Superior temporal gyrus (tissue), 1 donor: Measurements from ENCODE around the gene HELB.

Source experiments
- DNase-seq: peaks from one replicate; pipeline ENCODE4 v3.0.0-alpha.2; 2016; ENCODE audit errors: extremely low spot score

The HELB gene

GRCh38 chr12:66361703-66362102 lies 59.4 kb downstream of the HELB start:
- DNase-seq = no peak

- DNase-seq = no peak
Observed at GRCh38 chr12:66365718-66366490, 63.6 kb downstream of the HELB start.

DNA sequence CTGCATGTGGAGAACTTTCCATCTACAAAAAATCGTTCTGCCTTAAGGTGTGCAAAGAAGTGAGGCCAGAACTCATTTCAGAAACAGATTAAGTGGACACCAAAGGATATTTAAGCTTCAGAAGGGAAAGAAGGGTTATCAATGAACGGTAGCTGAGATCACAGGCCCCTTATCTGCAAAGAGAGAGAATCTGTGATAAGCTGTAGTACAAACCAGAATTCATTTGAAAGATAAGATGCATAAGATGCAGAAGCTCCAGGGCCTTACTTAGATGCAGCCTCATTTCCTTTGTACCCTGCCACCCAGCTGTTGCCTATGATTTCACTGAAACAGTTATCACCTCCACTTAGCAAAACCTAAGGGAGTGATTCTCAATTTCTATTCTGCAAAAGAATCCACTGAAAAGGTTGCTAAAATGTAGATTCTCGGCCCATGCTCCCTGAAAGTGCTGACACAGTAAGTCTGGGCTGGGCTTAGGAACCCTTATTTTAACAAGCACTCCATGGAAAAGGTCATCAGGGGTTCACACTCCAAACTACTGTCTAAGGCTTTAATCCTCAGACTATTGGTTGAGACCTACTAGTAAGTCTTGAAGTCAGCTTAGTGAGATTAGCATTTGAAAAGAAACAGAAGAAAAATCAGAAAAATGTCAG lies 64.8 kb downstream of the HELB start:
- no peak for DNase-seq

DNA sequence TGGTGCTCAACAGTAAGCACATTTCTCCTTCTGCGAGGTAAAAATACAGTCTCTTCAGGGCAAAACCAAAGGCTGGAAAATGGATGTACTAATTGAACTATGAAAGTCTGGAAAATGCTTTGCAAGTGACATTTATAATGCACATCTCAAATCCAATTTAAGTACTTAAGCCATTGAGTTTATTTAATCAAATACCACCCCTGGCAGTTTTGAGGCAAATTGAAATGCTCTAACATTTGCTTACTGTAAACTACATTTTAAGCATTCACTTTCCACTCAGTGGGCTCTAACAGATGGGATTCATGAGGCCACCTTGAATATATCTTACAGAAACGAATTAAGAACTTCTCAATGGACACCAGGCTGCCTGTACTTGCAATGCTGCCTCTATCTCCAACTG lies 69.7 kb downstream of the HELB start:
- DNase-seq = no peak

GRCh38 chr12:66375560-66375959 lies 73.3 kb downstream of the HELB start:
- DNase-seq = no peak

DNA sequence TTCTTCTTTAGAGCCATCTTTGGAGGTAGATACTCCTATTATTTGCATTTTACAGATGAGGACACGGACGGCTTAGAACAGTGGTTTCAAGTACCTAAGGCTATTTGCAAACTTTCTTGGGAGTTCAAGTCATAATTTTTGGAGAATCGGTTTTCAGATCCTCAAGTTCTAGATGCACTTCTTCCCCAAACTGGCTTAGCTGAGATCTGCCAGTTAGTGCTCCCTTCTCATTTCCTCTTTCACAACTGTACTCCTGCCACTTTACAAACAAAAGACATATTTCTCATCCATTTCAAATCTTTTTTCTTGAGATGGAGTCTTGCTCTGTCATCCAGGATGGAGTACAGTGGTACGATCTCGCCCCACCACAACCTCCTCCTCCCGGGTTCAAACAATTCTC lies 77.3 kb downstream of the HELB start:
- DNase-seq = no peak

DNA sequence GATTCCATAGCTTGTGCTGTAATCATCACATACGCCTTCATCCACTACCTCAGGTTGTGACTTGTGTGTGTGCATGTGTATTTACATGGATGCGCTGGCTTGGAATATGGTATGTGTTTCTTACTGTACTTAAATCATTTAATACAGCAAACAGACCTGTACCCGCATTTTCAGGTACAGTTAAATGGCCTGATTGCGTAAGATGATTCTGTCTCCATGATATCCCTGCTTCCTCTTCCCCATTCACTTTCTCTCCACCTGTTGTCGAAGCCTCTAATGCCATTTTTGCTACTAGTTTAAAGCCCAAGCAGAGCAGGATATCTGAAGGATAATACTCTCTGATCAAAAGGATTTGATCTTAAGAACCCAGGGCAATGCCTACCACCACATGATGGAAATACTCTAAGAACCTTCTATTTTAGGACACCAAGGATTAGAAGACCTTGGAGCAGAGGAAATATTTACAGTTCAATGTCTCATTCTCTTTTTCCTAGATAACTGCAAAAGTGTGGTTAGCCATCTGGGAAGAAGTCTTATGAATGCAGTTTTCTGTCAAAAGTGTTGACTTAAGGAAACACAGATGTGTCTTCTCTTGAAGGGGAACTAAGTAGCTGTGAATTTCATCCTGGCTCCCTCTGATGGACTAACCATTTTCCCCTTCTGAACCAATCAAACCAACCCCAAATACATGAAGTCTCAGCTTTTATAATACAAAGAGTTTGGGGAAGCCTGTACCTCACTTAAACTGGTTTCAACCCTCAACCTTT lies 78.7 kb downstream of the HELB start:
- no peak for DNase-seq

- DNase-seq = no peak
Observed at GRCh38 chr12:66387117-66387516, 84.8 kb downstream of the HELB start.
